WI38 (cell line): ENCODE measurements around the gene NOC2L.
A peak's percentile ranks its signal among the peaks of the same experiment; 100 is the strongest.

ENCODE experiments used
- H3K4me3 ChIP-seq: 2 replicates; pipeline ENCODE4 v1.5.1; 2011; ENCODE audit warnings: low read depth, mild to moderate bottlenecking, control low read depth, low read length
- TF ChIP-seq, protein P1 (sequence below): IDR thresholded peaks from 2 replicates; pipeline ENCODE4 v1.5.1; 2012; ENCODE audit warnings: low read depth, mild to moderate bottlenecking, control low read depth, low read length

The NOC2L gene

DNA sequence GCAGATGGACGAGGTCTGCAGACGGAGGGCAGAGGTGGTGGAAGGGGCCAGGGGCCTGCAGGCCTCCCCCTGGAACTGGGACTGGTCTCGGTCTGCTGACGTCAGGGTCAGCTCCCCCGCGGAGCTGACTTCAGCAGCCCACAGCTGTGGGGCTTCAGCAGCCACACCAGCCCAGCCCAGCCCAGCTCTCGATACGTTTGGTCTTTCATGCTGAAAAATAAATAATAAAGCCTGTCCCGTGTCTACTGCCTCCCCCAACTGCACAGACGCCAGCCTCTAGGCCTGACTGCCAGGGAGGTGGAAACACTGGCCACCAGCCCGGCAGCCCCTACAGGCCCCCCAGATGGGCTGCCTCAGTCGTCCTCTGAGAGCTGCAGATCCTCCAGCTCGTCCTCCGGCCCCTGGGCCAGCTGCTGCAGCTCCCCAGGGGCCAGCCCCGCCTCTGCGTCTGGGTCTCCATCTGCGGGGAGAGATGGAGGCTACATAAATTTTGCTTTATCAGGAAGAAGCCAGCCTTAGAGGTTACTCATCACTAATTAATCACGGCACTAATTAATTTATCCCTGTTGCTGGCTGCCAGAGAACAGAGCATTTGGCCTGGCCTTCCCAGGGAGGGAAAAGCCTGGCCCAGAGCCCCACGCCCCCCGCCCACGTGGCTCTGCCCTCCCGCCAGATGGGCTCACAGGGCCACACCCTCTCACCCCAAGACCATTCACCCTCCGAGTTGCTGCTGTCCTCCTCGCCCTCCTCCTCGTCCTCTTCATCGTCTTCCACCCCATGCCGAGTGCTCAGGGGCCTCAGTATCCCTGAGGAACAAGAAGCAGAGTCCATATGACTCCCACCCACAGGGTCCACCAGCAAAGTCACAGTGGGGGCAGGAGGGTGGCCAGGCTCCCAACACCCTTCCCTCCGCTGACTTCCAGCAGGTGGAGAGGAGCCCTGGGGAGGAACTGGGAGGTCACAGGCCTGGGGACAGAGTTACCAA is 14.4 kb downstream of the NOC2L start:
- TF ChIP-seq, protein P1, sequence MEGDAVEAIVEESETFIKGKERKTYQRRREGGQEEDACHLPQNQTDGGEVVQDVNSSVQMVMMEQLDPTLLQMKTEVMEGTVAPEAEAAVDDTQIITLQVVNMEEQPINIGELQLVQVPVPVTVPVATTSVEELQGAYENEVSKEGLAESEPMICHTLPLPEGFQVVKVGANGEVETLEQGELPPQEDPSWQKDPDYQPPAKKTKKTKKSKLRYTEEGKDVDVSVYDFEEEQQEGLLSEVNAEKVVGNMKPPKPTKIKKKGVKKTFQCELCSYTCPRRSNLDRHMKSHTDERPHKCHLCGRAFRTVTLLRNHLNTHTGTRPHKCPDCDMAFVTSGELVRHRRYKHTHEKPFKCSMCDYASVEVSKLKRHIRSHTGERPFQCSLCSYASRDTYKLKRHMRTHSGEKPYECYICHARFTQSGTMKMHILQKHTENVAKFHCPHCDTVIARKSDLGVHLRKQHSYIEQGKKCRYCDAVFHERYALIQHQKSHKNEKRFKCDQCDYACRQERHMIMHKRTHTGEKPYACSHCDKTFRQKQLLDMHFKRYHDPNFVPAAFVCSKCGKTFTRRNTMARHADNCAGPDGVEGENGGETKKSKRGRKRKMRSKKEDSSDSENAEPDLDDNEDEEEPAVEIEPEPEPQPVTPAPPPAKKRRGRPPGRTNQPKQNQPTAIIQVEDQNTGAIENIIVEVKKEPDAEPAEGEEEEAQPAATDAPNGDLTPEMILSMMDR: no peak
- H3K4me3 ChIP-seq: no peak overlapping the region

DNA sequence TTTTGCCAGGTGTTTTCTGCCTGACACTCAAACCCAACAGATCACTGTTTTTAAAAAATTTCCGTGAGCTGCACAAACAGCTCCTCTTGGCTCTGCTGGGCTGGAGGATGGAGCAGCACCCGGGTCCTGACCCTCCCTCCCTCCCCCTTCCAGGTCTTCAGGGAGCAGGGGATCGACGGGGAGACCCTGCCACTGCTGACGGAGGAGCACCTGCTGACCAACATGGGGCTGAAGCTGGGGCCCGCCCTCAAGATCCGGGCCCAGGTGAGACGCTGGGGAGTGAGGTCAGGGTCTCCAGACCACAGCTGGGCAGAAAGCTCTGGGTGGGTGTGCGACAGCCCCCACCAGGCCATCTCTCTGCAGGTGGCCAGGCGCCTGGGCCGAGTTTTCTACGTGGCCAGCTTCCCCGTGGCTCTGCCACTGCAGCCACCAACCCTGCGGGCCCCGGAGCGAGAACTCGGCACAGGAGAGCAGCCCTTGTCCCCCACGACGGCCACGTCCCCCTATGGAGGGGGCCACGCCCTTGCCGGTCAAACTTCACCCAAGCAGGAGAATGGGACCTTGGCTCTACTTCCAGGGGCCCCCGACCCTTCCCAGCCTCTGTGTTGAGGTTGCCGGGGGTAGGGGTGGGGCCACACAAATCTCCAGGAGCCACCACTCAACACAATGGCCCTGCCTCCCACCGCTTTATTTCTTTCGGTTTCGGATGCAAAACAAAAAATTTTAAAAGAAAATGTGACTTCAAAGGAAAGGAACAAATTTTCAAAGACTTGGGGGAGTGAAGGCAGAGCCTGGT is 15.3 kb downstream of the NOC2L start:
- TF ChIP-seq, protein P1: no peak
- H3K4me3 ChIP-seq: no peak overlapping the region

DNA sequence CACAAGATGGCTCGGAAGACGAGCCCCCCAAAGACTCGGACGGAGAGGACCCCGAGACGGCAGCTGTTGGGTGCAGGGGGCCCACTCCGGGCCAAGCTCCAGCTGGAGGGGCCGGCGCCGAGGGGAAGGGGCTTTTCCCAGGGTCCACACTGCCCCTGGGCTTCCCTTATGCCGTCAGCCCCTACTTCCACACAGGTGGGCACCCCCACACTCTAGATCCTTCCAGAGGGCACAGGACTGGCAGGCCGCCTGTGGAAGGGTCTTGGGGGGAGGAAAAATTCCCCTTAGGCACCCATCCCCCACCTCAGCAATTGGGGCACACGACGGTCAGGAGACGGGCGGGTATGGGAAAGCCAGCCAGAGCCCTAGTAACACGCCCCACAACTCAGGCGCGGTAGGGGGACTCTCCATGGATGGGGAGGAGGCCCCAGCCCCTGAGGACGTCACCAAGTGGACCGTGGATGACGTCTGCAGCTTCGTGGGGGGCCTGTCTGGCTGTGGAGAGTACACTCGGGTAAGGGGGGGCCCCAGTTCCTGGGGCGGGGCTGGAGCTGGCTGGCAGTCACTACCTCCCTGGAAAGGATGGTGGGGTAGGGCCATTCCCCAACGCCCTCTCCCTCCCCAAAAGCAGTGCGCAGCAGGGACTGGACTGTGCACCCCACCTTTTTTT is 16.1 kb downstream of the NOC2L start:
- TF ChIP-seq, protein P1: no peak
- H3K4me3 ChIP-seq: no peak overlapping the region

DNA sequence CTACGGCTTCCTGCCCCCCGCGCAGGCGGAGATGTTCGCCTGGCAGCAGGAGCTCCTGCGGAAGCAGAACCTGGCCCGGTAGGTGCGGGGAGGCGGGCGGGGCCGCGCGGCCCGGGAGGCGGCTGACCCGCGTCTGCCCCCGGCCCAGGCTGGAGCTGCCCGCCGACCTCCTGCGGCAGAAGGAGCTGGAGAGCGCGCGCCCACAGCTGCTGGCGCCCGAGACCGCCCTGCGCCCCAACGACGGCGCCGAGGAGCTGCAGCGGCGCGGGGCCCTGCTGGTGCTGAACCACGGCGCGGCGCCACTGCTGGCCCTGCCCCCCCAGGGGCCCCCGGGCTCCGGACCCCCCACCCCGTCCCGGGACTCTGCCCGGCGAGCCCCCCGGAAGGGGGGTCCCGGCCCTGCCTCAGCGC is 16.6 kb downstream of the NOC2L start:
- H3K4me3 ChIP-seq: no peak overlapping the region
- TF ChIP-seq, protein P1: no peak

DNA sequence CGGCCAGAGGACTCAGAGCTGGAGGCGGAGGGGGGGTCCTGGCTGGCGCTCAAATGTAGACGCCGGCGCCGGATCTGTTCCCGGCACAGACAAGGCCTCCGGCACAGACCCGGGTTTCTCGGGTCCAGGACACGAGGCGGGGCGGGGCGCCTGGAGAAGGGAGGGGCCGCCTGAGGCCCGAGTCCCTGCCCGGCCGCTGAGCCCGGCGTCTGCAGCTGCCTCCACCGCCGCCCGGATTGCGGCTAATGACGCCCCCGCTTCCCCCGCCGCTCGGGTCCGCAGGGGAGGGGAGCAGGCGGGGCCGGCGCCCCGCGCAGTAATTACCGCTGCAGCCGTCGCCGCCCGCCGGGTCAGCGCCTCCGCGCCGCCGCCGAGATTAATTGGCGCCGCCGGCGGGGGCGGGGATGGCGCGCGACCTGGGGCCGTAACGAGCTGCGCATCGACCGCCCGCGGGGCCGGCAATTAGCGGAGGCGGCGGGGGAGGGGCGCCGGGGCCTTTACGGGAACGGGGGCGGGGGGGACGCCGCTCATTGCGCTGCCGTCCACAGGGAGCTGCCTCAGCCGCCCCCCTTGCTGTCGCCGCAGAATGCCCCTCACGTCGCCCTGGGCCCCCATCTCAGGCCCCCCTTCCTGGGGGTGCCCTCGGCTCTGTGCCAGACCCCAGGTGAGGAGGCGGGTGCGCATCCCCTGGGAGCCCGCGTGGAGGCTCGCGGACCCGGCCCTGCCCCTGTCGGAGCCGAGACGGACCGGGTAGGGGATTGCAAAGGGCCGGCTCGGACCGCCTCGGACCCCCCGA is 17.3 kb downstream of the NOC2L start:
- H3K4me3 ChIP-seq: peak overlapping the region; percentile 37
- TF ChIP-seq, protein P1: no peak

DNA sequence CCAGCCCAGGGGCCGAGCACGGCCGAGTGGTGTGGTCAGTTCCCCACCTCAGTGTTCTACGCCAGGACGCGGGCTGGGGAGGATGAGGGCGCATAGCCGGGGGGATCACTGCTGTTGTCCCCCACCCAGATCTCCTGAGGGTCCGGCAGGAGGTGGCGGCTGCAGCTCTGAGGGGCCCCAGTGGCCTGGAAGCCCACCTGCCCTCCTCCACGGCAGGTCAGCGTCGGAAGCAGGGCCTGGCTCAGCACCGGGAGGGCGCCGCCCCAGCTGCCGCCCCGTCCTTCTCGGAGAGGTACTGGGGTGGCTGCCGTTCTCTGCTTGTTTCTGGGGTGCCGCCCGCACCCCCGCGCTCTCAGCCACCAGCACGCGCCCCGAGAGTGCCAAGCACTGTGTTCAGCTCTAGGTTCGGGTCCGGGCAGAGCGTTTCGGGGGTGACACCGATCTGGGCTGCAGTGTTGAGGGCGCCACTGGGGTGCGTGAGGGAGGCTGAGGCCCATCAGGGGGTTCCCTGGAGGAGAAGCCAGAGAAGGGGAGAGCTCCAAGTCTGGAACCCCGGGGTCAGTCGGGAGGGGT is 18.0 kb downstream of the NOC2L start:
- TF ChIP-seq, protein P1: no peak

More for the DNA sequence above, 18.0 kb downstream of the NOC2L start:
- no peak overlapping the region; the same call in 1 of the 2 replicates for H3K4me3 ChIP-seq
